ENCODE measurements around the gene NPSR1. TPM values are rescaled to one million over a fixed set of nuclear protein-coding genes. Genes with fewer than 3 reads are reported as not detected.
A peak's percentile ranks its signal among the peaks of the same experiment; 100 is the strongest.
"Not testable (repeated sequence)": the region's sequence is repeated elsewhere in the genome, so short reads cannot be mapped to it uniquely, and the experiment has no call there.

The NPSR1 gene, protein sequence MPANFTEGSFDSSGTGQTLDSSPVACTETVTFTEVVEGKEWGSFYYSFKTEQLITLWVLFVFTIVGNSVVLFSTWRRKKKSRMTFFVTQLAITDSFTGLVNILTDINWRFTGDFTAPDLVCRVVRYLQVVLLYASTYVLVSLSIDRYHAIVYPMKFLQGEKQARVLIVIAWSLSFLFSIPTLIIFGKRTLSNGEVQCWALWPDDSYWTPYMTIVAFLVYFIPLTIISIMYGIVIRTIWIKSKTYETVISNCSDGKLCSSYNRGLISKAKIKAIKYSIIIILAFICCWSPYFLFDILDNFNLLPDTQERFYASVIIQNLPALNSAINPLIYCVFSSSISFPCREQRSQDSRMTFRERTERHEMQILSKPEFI
- total RNA-seq = not detected
- long read RNA-seq = 0 reads

DNA sequence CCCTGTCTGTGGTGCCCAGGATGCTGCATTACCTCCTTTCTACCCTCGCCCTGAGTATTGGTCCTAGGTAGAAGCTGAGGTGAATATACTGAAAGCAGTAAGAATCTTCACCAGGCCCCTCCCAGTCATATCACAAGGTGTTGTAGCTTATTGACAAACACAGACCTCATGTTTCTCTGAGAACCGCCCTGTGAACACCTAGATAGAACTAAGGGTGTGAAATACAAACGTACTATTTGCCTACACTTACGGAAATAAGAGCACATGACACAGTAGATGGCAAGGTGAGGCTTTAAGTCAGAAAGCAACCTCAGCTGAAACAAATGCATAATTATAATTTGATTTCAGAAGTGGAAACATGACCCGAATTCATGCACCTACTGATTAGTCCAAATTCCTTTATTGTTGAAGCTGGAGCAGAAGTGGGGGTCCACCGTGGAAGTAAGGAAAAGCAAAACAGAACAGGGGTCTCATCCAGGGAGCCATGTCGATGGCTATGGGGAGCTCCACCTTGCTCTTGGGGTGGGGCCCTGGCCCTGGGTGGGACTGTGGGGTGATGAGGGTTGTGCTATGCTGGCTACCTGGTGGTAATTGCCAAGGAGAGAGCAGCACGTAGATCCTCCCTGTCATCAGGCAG, at the start of gene NPSR1:
NPSR1 (plus strand) TSS at position 587 of the 637 bp plus-strand sequence. CDS start 195 bp downstream, outside the sequence.
- Histone ChIP-seq H3K4me1 (peaks cover 12% of the 10 kb centered on the region), H3K9me3 (replicated peaks) (no peaks in the 10 kb centered on the region), H3K36me3 (no peaks in the 10 kb centered on the region), H3K27me3 (ENCODE audit: low read depth) (no peaks in the 10 kb centered on the region), H3K27ac (replicated peaks) (no peak within 1 kb of the TSS), H3K4me3 (no peak within 1 kb of the TSS)
- DNase-seq = no peak
- TF ChIP-seq, protein P1, sequence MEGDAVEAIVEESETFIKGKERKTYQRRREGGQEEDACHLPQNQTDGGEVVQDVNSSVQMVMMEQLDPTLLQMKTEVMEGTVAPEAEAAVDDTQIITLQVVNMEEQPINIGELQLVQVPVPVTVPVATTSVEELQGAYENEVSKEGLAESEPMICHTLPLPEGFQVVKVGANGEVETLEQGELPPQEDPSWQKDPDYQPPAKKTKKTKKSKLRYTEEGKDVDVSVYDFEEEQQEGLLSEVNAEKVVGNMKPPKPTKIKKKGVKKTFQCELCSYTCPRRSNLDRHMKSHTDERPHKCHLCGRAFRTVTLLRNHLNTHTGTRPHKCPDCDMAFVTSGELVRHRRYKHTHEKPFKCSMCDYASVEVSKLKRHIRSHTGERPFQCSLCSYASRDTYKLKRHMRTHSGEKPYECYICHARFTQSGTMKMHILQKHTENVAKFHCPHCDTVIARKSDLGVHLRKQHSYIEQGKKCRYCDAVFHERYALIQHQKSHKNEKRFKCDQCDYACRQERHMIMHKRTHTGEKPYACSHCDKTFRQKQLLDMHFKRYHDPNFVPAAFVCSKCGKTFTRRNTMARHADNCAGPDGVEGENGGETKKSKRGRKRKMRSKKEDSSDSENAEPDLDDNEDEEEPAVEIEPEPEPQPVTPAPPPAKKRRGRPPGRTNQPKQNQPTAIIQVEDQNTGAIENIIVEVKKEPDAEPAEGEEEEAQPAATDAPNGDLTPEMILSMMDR (IDR thresholded peaks at IDR 0.05; ENCODE audit: borderline replicate concordance) = no peak
- intact Hi-C loops (cut with micrococcal nuclease) = no loop called here

DNA sequence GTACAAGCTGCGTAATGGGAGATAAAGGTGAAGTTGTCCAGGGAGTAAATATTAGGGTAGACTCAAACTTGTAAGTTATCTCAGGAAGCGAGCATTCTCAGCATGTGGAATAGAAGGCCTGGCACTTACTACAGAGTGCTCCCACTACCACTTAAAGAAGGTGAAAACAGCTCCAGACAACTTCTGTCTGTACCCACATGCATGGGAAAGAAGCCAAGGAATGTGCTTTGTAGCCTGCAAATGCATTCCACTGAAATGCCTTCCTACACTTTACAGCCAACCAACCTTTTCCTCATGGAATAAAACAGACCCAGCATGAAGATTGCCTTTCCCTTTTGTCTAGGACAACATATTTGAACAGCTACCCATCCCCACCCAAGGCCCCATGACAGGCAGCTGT, 45.4 kb upstream of the NPSR1 start:
- no peaks in the 10 kb centered on the region for H3K36me3 ChIP-seq
- peak overlapping the region; percentile 81 for H3K27ac ChIP-seq (replicated peaks)
- H3K4me1 ChIP-seq = peaks cover 10% of the 10 kb centered on the region
- TF ChIP-seq, protein P1 (IDR thresholded peaks at IDR 0.05; ENCODE audit: borderline replicate concordance) = no peak
- H3K9me3 ChIP-seq (replicated peaks) = peaks cover 16% of the 10 kb centered on the region
- intact Hi-C loops (cut with micrococcal nuclease) = no loop called here
- H3K4me3 ChIP-seq = no peak overlapping the region
- no peak for DNase-seq
- no peaks in the 10 kb centered on the region for H3K27me3 ChIP-seq (ENCODE audit: low read depth)

DNA sequence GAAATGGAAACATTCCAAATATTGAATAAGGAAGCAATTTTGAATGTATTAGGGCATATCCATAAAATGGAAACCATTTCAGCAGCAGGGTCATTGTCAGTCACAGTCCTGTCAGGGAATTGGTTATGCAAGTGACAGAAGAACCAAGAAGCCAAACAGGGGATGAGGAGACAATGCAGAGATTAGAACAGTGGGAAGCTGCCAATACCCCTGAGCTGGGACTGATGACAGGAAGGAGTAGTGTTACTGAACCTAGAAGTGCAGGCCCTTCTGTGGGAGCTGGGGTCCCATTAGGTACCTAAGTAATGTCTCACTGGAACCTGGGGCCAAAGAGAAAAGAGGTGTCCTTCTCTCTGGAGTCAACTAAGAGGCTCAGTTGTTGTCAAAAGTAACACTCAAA, 37.6 kb upstream of the NPSR1 start:
- peaks cover under 1% of the 10 kb centered on the region for H3K9me3 ChIP-seq (replicated peaks)
- no peak for DNase-seq
- intact Hi-C loops (cut with micrococcal nuclease) = no loop called here
- no peak overlapping the region for H3K4me3 ChIP-seq
- H3K36me3 ChIP-seq = no peaks in the 10 kb centered on the region
- H3K4me1 ChIP-seq = no peaks in the 10 kb centered on the region
- H3K27ac ChIP-seq (replicated peaks) = no peak overlapping the region
- H3K27me3 ChIP-seq (ENCODE audit: low read depth) = no peaks in the 10 kb centered on the region
- TF ChIP-seq, protein P1 (IDR thresholded peaks at IDR 0.05; ENCODE audit: borderline replicate concordance) = no peak

DNA sequence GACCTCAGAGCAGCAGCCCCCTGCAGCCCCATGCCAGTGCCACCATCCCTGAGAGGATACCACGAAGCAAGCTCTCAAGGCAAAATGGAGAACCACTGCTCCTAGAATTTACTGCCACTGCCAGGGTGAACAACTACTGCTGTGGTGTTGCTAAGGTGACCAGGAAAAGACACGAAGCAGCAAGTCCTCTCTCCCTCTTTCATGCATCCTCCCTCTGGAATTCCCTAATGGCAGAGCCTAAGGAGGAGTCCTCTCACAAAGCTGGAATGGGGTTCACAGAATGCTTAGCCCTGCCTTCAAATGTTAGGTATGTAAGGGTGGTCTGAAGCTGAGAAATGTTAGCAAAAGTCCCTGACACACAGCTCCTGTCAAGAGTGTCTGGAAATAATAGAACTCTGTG, 35.8 kb upstream of the NPSR1 start:
- no peak for DNase-seq
- TF ChIP-seq, protein P1 (IDR thresholded peaks at IDR 0.05; ENCODE audit: borderline replicate concordance) = no peak

DNA sequence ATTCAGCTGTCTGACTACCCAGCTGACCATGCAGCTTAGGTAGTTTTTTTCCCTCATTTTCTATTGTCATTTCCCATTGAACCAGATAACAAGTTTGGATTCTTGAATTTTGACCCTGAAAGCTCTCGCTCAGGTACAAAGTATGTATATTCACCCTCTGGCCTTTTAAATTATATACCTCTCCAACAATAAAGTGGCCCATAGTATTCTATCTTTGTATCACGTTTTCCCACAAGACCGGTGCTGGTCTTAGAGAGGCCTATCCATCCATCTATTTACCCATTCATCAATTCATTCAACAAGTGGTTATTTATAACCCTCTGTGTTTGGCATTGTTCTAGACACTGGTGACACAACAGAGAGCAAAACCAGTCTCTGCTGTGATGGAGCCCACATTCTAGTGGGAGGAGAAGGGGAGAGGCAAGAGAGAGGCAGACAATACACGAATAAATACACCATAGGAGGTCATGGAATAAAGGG, 35.2 kb upstream of the NPSR1 start:
- intact Hi-C loops (cut with micrococcal nuclease) = no loop called here
- H3K27me3 ChIP-seq (ENCODE audit: low read depth) = no peaks in the 10 kb centered on the region
- no peak overlapping the region for H3K27ac ChIP-seq (replicated peaks)
- H3K4me3 ChIP-seq = no peak overlapping the region
- H3K4me1 ChIP-seq = no peaks in the 10 kb centered on the region
- H3K9me3 ChIP-seq (replicated peaks) = no peaks in the 10 kb centered on the region
- TF ChIP-seq, protein P1 (IDR thresholded peaks at IDR 0.05; ENCODE audit: borderline replicate concordance) = no peak
- DNase-seq = no peak
- H3K36me3 ChIP-seq = no peaks in the 10 kb centered on the region

More for the DNA sequence above, 35.8 kb upstream of the NPSR1 start:
- H3K9me3 ChIP-seq (replicated peaks) = no peaks in the 10 kb centered on the region
- no peak overlapping the region for H3K27ac ChIP-seq (replicated peaks)
- intact Hi-C loops (cut with micrococcal nuclease) = no loop called here
- H3K4me1 ChIP-seq = no peaks in the 10 kb centered on the region
- no peak overlapping the region for H3K4me3 ChIP-seq
- H3K27me3 ChIP-seq (ENCODE audit: low read depth) = no peaks in the 10 kb centered on the region
- H3K36me3 ChIP-seq = no peaks in the 10 kb centered on the region

DNA sequence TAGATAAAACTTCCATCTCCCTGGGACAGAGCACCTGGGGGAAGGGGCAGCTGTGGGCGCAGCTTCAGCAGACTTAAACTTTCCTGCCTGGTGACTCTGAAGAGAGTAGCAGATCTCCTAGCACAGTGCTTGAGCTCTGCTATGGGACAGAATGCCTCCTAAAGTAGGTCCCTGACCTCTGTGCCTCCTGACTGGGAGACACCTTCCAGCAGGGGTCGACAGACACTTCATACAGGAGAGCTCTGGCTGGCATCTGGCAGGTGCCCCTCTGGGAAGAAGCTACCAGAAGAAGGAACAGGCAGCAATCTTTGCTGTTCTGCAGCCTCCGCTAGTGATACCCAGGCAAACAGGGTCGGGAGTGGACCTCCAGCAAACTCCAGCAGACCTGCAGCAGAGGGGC, 29.4 kb upstream of the NPSR1 start:
- H3K4me3 ChIP-seq; H3K27ac ChIP-seq (replicated peaks); H3K4me1 ChIP-seq; H3K27me3 ChIP-seq (ENCODE audit: low read depth); DNase-seq; H3K36me3 ChIP-seq; intact Hi-C loops (cut with micrococcal nuclease); H3K9me3 ChIP-seq (replicated peaks): not testable (repeated sequence)
